Esophagus muscularis mucosa (tissue), 4 donors: ENCODE results near the gene CELF4.

Experiments
- CTCF ChIP-seq, 3 experiments: fragments of 200-600 bp in 2 of 3; fragments of 450-650 bp in 1 of 3; sonication (generic) in 2 of 3; IDR thresholded peaks; one replicate each; pipeline ENCODE4 v1.5.1; 2017 to 2019; ENCODE audit warnings: antibody characterized with exemption in 3 of 3, mild to moderate bottlenecking in 2 of 3, moderate library complexity in 1 of 3
- EP300 ChIP-seq: sonication (generic); formaldehyde crosslinking; IDR thresholded peaks from one replicate; pipeline ENCODE4 v1.6.1; 2017; ENCODE audit warnings: antibody characterized with exemption
- POLR2A ChIP-seq: fragments of 450-650 bp; IDR thresholded peaks from one replicate; pipeline ENCODE4 v1.6.1; 2017; ENCODE audit warnings: antibody characterized with exemption, moderate library complexity, mild to moderate bottlenecking, low read depth

- TF ChIP-seq CTCF (IDR thresholded peaks at IDR 0.05): no peak
- TF ChIP-seq POLR2A: no peak
- no peak for TF ChIP-seq EP300
Measured at GRCh38 chr18:37421341-37422077, 144.1 kb downstream of the CELF4 start.
